ENCODE results near the gene OGDH. TPM values are rescaled to one million over a fixed set of nuclear protein-coding genes. Genes with fewer than 3 reads are reported as not detected.

Gene OGDH
- total and polyA plus RNA-seq, 10 of the 15 experiments (the other 5 are each of a cell fraction or from before 2014, with no cell fraction given) = 4.1 to 103 (median 48.4) TPM

DNA sequence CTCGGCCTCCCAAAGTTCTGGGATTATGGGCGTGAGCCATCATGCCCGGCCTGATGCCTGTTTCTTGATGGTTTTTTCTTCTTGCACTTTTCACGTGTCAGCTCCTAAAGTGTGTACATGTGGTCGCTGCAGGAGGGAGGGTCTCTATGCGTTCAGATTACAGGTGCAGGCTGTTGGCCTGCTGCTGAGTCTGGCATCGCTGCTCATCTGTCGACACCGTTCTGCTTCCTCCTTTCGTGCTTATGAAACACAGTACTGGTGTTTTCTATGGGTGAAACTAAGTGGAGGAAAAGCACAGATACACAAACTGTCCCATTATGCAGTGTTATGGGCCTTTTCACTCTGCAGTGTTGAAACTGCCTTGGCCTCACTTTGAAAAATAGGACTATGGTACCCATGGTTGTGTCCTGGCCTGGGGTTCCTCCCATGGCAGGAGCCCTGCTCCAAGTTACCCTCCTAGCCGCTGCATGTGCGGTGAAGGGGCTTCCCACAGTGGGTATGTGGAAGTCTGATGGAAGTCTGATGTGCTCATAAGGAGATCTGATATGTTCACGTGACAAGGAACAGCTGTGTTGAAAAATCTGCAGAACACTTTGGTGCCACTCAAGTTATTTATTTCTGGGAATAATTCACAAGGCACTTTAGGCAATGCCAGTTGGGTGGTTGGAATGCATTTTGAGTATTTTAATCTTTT lies 23.5 kb downstream of the OGDH start (continued):
- TF ChIP-seq ZNF24 (IDR thresholded peaks at IDR 0.05) = no peak
- TF ChIP-seq, protein P1, sequence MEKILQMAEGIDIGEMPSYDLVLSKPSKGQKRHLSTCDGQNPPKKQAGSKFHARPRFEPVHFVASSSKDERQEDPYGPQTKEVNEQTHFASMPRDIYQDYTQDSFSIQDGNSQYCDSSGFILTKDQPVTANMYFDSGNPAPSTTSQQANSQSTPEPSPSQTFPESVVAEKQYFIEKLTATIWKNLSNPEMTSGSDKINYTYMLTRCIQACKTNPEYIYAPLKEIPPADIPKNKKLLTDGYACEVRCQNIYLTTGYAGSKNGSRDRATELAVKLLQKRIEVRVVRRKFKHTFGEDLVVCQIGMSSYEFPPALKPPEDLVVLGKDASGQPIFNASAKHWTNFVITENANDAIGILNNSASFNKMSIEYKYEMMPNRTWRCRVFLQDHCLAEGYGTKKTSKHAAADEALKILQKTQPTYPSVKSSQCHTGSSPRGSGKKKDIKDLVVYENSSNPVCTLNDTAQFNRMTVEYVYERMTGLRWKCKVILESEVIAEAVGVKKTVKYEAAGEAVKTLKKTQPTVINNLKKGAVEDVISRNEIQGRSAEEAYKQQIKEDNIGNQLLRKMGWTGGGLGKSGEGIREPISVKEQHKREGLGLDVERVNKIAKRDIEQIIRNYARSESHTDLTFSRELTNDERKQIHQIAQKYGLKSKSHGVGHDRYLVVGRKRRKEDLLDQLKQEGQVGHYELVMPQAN (conservative IDR thresholded peaks at IDR 0.05) = no peak
- TF ChIP-seq, protein P2, sequence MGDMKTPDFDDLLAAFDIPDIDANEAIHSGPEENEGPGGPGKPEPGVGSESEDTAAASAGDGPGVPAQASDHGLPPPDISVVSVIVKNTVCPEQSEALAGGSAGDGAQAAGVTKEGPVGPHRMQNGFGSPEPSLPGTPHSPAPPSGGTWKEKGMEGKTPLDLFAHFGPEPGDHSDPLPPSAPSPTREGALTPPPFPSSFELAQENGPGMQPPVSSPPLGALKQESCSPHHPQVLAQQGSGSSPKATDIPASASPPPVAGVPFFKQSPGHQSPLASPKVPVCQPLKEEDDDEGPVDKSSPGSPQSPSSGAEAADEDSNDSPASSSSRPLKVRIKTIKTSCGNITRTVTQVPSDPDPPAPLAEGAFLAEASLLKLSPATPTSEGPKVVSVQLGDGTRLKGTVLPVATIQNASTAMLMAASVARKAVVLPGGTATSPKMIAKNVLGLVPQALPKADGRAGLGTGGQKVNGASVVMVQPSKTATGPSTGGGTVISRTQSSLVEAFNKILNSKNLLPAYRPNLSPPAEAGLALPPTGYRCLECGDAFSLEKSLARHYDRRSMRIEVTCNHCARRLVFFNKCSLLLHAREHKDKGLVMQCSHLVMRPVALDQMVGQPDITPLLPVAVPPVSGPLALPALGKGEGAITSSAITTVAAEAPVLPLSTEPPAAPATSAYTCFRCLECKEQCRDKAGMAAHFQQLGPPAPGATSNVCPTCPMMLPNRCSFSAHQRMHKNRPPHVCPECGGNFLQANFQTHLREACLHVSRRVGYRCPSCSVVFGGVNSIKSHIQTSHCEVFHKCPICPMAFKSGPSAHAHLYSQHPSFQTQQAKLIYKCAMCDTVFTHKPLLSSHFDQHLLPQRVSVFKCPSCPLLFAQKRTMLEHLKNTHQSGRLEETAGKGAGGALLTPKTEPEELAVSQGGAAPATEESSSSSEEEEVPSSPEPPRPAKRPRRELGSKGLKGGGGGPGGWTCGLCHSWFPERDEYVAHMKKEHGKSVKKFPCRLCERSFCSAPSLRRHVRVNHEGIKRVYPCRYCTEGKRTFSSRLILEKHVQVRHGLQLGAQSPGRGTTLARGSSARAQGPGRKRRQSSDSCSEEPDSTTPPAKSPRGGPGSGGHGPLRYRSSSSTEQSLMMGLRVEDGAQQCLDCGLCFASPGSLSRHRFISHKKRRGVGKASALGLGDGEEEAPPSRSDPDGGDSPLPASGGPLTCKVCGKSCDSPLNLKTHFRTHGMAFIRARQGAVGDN (IDR thresholded peaks at IDR 0.05) = peak; percentile 60; the same call in 1 of the 2 replicates
- TF ChIP-seq TCF12 (IDR thresholded peaks at IDR 0.05; ENCODE audit: low read depth, low read length) = 0 out of 2 replicates have a peak, but pooled peaks have one; percentile 13
- TF ChIP-seq GABPA (IDR thresholded peaks at IDR 0.05; ENCODE audit: low read depth) = no peak
- no peak for TF ChIP-seq SREBF1 (IDR thresholded peaks at IDR 0.05; ENCODE audit: low read length)
- no peak for TF ChIP-seq ZNF622 (IDR thresholded peaks at IDR 0.05)
- TF ChIP-seq FOS (IDR thresholded peaks at IDR 0.05; ENCODE audit: borderline replicate concordance, extremely low read depth, insufficient read length) = no peak
- TF ChIP-seq, protein P3, sequence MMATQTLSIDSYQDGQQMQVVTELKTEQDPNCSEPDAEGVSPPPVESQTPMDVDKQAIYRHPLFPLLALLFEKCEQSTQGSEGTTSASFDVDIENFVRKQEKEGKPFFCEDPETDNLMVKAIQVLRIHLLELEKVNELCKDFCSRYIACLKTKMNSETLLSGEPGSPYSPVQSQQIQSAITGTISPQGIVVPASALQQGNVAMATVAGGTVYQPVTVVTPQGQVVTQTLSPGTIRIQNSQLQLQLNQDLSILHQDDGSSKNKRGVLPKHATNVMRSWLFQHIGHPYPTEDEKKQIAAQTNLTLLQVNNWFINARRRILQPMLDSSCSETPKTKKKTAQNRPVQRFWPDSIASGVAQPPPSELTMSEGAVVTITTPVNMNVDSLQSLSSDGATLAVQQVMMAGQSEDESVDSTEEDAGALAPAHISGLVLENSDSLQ (IDR thresholded peaks at IDR 0.05) = no peak
- no peak for TF ChIP-seq EZH2 (IDR thresholded peaks at IDR 0.05; ENCODE audit: borderline replicate concordance, control insufficient read depth, low read depth, low read length)
- TF ChIP-seq, protein P4, sequence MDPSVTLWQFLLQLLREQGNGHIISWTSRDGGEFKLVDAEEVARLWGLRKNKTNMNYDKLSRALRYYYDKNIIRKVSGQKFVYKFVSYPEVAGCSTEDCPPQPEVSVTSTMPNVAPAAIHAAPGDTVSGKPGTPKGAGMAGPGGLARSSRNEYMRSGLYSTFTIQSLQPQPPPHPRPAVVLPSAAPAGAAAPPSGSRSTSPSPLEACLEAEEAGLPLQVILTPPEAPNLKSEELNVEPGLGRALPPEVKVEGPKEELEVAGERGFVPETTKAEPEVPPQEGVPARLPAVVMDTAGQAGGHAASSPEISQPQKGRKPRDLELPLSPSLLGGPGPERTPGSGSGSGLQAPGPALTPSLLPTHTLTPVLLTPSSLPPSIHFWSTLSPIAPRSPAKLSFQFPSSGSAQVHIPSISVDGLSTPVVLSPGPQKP (IDR thresholded peaks at IDR 0.05; ENCODE audit: low read depth, low read length) = no peak
- TF ChIP-seq CREB1 (IDR thresholded peaks at IDR 0.05; ENCODE audit: low read depth) = no peak
- TF ChIP-seq, protein P5, sequence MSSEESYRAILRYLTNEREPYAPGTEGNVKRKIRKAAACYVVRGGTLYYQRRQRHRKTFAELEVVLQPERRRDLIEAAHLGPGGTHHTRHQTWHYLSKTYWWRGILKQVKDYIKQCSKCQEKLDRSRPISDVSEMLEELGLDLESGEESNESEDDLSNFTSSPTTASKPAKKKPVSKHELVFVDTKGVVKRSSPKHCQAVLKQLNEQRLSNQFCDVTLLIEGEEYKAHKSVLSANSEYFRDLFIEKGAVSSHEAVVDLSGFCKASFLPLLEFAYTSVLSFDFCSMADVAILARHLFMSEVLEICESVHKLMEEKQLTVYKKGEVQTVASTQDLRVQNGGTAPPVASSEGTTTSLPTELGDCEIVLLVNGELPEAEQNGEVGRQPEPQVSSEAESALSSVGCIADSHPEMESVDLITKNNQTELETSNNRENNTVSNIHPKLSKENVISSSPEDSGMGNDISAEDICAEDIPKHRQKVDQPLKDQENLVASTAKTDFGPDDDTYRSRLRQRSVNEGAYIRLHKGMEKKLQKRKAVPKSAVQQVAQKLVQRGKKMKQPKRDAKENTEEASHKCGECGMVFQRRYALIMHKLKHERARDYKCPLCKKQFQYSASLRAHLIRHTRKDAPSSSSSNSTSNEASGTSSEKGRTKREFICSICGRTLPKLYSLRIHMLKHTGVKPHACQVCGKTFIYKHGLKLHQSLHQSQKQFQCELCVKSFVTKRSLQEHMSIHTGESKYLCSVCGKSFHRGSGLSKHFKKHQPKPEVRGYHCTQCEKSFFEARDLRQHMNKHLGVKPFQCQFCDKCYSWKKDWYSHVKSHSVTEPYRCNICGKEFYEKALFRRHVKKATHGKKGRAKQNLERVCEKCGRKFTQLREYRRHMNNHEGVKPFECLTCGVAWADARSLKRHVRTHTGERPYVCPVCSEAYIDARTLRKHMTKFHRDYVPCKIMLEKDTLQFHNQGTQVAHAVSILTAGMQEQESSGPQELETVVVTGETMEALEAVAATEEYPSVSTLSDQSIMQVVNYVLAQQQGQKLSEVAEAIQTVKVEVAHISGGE (CRISPR knock-in tag; IDR thresholded peaks at IDR 0.05) = no peak
- TF ChIP-seq RUNX3 (IDR thresholded peaks at IDR 0.05; ENCODE audit: low read length) = peak; percentile 12; the same call in 1 of the 2 replicates
- TF ChIP-seq POLR2AphosphoS5 (IDR thresholded peaks at IDR 0.05; ENCODE audit: low read length) = peak; percentile 31; the same call in 1 of the 2 replicates
- no peak for TF ChIP-seq NFYB (IDR thresholded peaks at IDR 0.05; ENCODE audit: insufficient read depth, low read depth, low read length)
- TF ChIP-seq CBX3 (IDR thresholded peaks at IDR 0.05; ENCODE audit: borderline replicate concordance, low read depth) = no peak
- TF ChIP-seq CREM (IDR thresholded peaks at IDR 0.05; ENCODE audit: low read depth) = no peak
